Stimulated activated CD4-positive, alpha-beta T cell treated with anti-CD3 and anti-CD28 coated beads, Interleukin-4, amount 100 ng/mL, for 1 hour (primary cell): ENCODE measurements around the gene HAT1.
A peak's percentile ranks its signal among the peaks of the same experiment; 100 is the strongest.
"Not testable (repeated sequence)": the region's sequence is repeated elsewhere in the genome, so short reads cannot be mapped to it uniquely, and the experiment has no call there.

ENCODE experiments used
- DNase-seq: peaks from one replicate; pipeline ENCODE4 v3.0.0-alpha.2; 2020

The HAT1 gene, protein sequence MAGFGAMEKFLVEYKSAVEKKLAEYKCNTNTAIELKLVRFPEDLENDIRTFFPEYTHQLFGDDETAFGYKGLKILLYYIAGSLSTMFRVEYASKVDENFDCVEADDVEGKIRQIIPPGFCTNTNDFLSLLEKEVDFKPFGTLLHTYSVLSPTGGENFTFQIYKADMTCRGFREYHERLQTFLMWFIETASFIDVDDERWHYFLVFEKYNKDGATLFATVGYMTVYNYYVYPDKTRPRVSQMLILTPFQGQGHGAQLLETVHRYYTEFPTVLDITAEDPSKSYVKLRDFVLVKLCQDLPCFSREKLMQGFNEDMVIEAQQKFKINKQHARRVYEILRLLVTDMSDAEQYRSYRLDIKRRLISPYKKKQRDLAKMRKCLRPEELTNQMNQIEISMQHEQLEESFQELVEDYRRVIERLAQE

DNA sequence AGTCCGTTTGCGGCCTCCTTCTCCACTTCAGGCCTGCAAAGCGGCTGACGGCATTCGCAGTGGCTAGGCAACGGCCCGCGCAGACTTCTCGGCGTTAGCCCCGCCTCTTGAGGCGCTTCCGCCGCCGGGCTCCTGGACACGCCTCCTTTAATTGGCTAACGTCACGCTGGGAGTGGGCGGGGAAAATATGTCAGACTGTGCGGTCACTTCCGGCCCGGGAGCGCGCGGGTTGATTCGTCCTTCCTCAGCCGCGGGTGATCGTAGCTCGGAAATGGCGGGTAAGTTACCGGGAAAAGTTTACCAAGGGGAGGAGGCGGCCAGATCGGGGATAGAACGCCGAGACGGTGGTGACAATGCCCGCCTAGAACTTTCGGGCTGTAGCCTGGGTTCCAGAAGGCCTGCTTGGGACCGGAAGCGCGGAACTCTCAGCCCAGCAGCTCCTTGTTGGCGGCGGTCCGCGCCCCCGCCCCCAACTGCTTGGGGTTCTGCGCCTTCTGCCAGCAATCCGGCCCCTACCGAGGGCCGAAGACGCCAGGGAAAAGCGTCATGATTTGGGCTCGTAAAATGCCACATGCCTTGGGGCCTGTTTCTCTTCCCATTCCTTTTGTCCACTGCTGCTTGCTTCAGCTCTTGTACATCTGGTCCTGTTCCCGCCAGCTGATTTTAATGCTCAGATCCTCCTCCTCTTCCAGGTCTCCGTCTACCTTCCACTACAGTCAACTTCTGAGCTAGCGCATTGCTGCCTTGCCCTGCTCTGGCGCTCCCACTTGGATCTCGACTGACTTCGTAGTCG is at the start of gene HAT1:
Gene HAT1, plus strand, starts transcription at position 232 of the 793 bp plus-strand sequence. Its CDS starts 40 bp downstream, at position 272.
- DNase-seq: peak; percentile 97

DNA sequence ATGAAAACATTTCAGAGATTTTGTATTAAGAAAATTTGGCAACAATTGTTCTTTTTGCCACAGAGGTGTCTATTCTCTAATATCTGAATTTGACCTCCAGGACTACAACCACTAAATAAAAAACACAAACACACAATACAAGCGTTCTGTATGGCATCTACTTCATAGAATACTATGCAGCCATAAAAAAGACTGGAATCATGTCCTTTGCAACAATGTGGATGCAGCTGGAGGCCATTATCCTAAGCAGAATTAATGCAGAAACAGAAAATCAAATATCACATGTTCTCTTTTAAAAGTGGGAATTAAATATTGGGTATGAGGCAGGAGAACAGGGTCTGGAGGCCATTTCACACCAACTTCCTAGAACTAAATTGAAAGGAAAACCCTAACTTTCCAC is 47.7 kb upstream of the HAT1 start:
- DNase-seq: no peak

DNA sequence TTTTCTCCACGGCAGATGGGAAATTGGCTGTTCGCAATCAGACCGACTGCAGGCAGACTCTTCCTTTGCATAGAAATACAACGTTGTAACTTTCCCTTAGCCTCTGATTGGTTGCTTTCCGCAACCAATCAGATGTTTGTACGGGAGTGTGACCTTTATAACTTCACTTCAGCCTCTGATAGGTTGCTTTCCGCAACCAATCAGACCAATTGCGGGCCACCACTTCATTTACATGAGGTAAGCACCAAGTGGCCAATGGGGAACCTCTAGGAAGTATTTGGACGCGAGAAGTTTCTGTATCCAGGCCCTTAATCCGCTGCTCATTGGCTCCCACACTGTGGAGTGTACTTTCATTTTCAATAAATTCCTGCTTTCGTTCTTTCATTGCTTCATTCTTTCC is 47.3 kb upstream of the HAT1 start:
- DNase-seq: no peak

DNA sequence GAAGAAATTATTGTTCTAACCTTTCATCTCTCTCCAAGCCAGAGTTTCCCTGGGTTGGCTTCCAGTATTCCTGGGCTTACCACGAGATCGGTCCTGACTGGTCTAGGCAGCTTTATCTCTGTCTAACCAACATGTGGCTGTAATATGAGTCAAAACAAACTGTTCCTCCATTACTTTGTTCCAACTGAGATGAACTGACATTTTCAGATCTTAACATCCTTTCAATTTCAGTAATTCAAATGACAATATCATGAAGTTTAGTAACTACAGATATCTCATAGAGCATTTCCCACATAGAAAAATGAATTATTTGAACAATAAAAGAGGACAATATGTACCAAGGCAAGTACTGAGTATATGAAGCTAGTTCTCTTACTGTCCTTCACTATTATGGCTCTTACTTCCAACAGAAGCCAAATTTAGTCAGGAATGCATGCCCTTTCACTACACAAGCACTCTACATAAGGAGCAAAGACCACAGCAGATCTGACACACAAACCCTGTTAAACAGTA is 43.7 kb upstream of the HAT1 start:
- DNase-seq: no peak

DNA sequence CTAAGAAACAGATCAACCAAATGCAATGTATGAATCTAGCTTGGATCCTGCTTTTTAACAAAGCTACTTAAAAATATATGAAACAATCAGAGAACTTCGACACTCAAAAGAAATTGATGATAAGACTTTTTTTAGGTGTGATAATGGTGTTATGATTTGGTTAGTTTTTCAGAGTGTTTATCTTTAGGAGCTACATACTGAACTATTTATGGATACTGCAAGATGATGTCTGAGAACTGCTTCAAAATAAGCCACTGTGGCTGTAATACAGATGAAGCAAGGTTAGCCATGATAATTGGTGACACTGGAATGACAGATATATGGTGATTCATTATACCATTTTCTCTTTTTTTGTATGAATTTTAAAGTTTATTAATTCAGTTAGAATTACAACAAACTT is 42.4 kb upstream of the HAT1 start:
- no peak for DNase-seq

DNA sequence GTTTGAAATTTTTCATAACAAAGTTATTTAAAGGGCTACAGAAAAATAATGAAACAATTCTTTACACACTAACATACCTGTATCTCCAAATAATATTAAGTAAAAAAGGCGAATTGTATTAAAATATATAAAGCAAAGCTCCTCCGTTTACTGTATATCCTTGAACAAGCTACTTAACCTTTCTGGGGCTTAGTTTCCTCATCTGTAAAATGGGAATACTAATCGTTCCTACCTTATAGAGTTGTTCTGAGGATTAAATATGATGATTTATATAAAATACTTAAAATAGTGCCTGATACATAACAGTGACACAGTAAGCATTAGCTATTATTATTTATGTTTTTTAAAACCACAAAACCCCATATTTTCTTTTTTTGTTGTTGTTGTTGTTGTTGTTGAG is 41.5 kb upstream of the HAT1 start:
- DNase-seq: no peak

DNA sequence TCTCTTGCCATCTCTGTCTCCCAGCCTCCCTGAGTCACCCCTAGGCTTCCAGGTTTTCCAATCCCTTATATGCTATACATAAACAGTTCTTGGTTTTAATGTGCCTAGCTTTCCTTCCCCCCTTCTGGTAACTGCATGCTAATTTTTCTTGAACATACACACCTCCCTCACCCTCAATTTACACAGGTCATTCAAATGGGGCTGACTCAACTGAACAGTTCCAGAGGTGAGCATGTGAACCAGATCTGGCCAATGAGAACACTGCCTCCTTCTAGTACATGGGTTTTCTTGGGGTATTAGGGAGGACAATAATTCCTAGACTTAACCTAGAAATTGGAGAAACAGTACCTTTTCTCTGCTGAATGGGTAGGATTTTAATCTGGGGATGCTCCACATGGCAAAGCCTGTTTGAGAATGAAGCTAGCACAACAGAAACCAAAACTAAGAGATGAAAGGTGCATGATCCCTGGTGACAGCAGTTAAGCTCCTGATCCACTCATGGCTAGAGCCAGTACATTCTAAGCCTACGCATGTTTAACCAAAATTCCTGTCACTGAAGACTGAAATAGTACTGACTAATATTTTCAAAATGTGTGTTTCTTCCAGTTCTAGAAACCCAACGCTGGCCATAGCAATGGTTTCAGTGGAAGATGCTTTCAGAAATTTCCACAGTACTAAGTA is 40.0 kb upstream of the HAT1 start:
- DNase-seq: no peak

DNA sequence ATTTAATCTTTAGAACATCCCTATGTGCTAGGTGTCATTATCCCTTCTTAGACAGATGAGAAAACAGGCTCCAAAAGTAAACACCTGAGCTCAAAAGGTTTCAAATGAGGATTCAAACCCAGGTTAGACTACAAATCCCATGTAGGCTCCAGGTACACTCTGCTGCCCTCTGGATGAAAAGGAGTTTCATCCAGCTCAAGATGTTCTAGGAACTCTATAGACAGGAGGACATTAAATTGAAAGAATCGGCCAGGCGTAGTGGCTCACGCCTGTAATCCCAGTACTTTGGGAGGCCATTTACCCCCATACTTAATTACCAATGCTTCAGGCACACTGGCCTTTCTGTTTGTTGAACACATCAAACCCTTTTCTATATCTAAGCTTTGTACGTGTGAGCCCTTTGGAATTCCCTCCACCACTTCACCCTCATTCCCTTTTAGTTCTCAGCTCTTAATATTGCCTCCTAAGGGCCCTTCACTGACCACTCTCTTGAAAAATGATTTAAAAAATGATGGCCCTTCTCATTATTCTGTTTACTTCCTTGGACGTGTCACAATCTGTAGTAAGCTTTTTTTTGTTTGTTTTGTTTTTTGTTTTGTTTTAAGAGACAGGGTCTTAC is 38.9 kb upstream of the HAT1 start:
- no peak for DNase-seq

DNA sequence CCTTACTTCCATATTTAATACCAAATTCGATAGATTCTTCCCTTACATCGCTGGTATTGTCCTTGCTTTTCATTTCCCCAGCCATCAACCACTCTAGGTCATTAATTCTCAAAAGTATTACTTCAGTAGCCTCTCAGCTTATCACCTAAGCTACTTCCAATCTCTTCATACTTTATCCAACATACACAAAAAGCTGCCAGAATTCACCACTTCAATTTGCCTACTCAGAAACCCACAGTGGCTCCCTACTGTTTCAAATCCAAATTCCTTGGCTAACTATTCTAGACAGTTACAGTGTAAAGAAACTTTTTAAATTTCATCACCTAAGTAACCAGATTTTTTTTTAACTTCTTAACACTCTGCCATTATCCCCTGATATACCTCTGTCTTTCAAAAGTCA is 32.9 kb upstream of the HAT1 start:
- no peak for DNase-seq

DNA sequence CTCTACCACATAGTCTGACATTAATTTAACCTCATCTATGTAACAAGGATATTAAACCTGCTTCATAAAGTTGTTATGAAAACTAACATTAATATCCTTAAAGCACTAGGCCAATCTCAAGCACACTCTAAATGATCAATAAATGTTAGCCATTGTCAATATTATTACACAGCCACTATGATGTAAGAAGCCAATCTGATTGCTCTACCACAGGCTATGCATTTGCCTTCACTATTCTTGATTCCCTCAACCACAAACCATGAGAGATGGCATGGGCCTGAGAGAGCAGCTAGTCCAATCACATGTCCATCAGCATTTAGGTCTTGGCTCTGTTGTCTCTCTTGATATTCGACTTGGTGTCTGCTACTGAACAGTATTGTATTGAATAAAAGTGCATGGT is 32.5 kb upstream of the HAT1 start:
- DNase-seq: no peak

DNA sequence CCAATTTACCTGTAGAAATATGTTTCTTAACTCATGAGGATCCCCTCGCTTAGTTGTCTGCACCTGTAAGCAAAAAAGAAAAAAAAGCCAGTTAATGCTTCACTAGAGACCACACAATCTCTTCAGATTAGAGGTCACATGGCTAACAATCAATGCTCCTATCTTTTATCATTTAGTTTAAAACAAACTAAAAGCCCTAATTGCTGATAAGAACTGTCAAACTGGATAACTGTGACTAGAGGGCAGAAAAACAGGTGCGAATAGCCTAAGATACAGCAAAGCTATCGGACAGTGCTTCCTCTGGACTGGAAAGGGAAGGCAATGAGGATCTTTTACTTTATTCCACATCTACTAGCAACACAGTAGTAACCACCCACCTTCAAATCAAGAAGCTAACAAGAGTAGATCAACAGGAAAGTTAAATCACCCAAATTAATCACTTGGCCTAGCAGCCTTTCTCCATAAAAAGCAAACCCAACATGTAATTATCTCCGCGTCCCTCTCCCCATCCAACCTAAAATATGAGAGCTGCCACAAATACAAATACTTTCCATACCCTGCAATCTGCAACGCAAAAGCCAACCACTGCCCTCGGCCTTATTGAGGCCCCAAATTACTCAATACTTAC is 29.0 kb upstream of the HAT1 start:
- DNase-seq: no peak

DNA sequence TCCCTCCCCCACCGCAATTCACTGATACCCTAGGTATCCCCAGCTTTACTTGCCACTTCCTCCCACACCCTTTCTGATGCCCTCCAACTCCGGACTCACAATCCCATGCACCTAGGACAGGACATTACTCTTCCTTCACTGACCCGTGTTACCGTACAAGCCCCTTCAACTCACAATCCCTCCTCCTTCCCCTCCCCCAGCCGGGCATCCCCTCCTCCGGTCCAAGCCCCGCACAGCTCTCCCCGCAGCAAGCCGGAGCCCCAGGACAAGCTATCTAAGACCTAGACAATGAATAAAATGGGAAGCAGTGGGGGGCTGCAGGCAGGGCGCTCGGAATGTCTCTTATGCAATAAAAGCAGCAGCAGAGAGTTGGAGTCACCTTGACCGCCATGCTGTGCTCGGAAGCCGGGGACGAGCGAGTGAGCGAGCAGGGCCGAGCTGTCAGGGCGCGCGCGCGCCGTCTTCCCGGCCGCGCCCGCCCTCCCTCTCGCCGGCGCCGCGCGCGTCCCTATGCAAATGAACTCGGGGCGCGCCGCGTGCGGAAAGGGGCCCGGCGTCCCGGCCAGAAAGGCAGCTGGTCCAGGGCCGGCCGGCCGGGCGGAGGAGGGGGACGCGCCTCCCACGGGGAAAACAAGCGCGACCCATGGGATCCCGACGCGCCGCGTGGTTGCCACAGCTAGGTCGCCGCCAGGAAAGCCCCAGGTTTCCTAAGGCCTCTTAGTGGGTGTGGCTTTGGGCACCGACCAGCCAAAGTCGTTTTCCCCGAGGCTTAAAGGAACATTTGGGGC is 28.2 kb upstream of the HAT1 start, which contains the start of gene SLC25A12:
Gene SLC25A12, minus strand, starts transcription at position 421 of the 788 bp plus-strand sequence. Its CDS starts 30 bp downstream, at position 391.
- DNase-seq: peak; percentile 76

DNA sequence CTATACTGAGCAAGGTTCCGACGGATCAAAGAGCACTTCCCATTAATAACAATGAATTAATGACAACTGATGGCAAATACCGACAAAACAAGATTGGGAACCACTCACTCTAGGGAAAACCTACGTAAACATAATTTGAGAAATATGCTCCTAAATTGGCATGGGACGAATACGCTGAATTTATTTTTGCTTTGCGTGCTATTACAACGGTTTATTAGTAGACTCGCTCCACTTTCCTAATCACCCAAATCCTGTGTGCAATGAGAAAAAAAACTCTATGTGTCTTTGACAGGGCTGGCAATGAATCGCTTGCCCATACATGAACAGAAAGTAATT is 27.7 kb upstream of the HAT1 start:
- DNase-seq: no peak

DNA sequence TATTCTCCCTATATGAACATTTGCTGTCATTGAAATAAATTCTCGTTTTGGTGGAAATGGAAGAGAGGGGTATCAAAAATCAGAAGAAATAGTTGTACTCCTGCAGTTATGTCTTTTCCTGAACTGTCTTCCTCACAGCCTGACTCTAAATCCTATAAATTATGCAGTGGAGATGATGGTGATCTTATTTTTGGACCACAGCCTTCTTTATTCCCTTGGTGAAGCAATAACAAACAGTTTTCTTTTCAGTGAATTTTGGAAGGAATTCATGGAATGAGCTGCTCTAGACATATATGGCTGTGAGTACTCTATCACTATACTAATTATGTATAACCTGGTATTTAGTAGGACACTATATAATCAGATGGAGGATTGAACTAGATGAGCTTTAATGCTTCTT is 26.5 kb upstream of the HAT1 start:
- no peak for DNase-seq

DNA sequence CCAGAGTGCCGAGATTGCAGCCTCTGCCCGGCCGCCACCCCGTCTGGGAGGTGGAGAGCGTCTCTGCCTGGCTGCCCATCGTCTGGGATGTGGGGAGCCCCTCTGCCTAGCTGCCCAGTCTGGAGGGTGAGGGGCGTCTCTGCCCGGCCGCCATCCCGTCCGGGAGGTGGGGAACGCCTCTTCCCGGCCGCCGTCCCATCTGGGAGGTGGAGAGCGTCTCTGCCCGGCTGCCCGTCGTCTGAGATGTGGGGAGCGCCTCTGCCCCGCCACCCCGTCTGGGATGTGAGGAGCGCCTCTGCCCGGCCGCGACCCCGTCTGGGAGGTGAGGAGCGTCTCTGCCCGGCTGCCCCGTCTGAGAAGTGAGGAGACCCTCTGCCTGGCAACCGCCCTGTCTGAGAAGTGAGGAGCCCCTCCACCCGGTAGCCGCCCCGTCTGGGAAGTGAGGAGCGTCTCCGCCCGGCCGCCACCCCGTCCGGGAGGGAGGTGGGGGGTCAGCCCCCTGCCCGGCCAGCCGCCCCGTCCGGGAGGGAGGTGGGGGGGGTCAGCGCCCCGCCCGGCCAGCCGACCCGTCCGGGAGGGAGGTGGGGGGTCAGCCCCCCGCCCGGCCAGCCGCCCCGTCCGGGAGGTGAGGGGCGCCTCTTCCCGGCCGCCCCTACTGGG is 22.5 kb upstream of the HAT1 start:
- not testable (repeated sequence) for DNase-seq

DNA sequence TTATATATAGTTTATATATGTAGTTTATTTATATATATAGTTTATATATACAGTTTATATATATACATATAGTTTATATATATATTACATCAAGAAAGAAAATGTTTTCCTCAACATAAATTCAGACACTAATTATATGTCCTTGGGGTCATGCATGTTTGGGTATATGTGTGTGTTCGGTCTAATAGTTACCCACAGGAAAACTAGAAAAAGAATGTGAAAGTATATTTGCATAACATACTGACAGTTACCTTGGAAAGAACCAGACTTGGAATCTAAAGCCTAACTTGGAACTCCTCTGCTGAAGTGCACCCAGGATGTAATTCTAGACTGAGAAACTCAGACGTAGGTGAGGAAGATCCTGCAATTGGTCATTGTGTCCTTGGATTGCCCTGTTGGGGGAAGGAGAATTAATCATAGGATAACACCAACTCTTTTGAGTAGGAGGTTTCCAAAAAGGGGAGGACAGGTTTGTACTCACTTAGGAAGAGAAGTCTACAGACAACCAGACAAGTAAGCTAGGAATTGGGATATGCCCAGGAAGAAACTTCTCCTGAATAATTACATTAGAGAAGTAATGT is 19.3 kb upstream of the HAT1 start:
- no peak for DNase-seq

DNA sequence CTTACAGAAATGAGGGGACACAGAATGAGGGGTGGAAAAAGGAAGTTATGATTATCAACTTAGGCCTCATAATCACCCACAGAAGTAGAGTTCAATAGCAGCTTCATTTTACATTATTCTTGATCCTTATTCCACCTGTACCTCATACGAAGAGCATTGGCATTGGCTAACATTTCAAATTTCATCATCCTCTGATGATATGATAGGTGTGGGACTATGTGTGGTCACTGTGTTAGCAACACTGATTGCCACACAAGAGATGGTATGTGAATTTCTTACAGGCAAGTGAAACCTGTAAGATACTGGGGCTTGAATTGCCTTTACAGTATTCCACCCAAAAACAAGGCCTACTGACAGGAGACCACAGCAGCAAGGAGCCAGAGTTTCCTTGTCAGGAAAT is 14.0 kb upstream of the HAT1 start:
- no peak for DNase-seq

DNA sequence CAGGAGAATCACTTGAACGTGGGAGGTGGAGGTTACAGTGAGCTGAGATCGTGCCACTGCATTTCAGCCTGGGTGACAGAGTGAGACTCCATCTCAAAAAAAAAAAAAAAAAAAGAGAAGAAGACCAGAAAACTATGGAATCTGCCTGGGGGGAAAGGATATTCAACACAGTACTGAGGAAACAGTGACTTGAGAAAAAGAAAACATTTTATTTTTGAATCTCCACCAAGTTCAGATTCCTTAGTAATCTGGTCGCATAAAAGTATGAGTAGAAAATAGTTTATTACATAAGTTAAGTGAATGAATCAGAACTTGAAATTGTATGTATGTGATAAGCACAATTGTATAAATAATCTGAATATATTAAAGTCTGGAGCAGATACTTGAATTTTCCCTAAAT is 13.0 kb upstream of the HAT1 start:
- DNase-seq: no peak

DNA sequence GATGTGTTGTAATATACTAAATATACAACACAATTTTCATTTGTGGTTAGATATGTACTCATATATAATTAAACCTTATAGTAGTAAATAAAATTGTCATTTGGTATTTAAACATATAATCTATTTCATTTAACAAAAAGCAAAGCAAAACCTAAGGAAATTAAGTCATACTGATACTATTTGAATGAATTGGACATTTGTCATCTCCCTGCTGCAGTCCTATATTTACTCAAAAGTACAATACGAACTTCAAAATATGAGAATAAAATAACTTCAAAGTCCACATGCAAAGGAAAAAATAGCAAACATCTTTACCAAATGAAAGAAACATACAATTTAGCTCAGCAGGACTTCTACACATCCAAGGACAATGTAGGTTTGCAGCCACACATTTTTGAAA is 11.8 kb upstream of the HAT1 start:
- no peak for DNase-seq

DNA sequence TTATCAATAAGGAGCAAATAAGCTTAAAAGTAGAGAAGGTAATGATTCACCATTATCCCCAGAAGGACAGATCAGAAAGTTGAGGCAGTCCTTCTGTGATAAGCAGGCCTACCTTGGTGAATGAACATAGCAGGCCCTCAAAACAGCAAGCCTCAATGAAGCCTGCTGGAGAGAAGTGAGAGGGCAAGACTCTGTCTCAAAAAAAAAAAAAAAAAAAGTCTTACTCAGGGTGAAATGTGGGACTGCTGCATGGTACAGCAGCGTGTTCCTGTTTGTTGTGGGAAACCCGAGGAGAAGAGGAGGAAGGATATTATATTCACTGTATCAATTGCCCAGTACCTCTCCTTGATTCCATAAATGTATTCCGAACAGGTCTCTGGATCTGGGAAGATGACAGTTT is 8.7 kb upstream of the HAT1 start:
- DNase-seq: no peak

DNA sequence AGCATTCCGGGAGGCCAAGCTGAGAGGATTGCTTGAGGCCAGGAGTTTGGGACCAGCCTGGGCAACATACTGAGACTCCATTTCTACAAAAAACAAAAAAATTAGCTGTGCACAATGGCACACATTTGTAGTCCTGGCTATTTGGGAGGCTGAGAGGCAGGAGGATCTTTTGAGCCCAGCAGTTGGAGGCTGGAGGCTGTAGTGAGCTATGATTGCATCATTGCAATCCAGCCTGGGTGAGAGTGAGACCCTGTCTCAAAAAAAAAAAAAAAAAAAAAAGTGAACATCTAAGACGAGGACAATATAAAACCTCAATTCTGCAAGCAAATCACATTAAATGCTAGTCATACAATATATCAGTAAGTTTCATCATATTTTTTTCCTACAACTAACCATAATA is 2.8 kb upstream of the HAT1 start:
- no peak for DNase-seq
